BJ (cell line): ENCODE results near the gene HDLBP. TPM values are rescaled to one million over a fixed set of nuclear protein-coding genes. Genes with fewer than 3 reads are reported as not detected.

ENCODE experiments used
- CTCF ChIA-PET: fragments of 350-600 bp; formaldehyde crosslinking; extraction: SDS; loops from one replicate; lab custom pipeline; 2021; ENCODE audit warnings: antibody characterized with exemption, inconsistent platforms; lab: Yijun Ruan, JAX
- POLR2A ChIA-PET: fragments of 300-600 bp; sonication (Branson Sonifier 250); formaldehyde crosslinking; extraction: SDS; loops from one replicate; lab custom pipeline; 2021; ENCODE audit warnings: antibody characterized with exemption; lab: Charles Lee
- DNase-seq: peaks from one replicate; pipeline ENCODE4 v3.0.0-alpha.2; 2011; ENCODE audit warnings: low read depth
- H3K27me3 ChIP-seq: 2 replicates; pipeline ENCODE4 v1.6.0; 2011; ENCODE audit warnings: low read length; ENCODE audit not compliant: control insufficient read depth, insufficient read depth
- H3K36me3 ChIP-seq: 2 replicates; pipeline ENCODE4 v1.5.1; 2011; ENCODE audit warnings: low read length; ENCODE audit not compliant: control insufficient read depth, insufficient read depth
- H3K4me3 ChIP-seq: 2 replicates; pipeline ENCODE4 v1.5.1; 2011; ENCODE audit warnings: low read depth, mild to moderate bottlenecking, control low read depth, low read length
- CTCF ChIP-seq: IDR thresholded peaks from 2 replicates; pipeline ENCODE4 v1.5.1; 2011; ENCODE audit warnings: low read depth, mild to moderate bottlenecking, control low read depth, inconsistent platforms, low read length, moderate library complexity; ENCODE audit not compliant: insufficient read depth
- polyA plus RNA-seq: library from polyadenylated mRNA; depleted of rRNA; stranded (reverse); fragments of >200 nt; gene quantifications from 2 replicates; pipeline ENCODE4 v1.2.3, GENCODE V29; 2011

Gene HDLBP
- polyA plus RNA-seq, 1 experiment, result 948 TPM

- Histone ChIP-seq H3K27me3 (no peaks in the 10 kb centered on the region), H3K4me3 (no peak overlapping the region), H3K36me3 (peaks cover 2% of the 10 kb centered on the region; the same call in 1 of the 2 replicates)
- POLR2A ChIA-PET, result no interaction called here
- CTCF ChIA-PET, result no interaction called here
- no peak for DNase-seq
- no peak for TF ChIP-seq CTCF
These were observed 128.2 kb downstream of the HDLBP start for GRCh38 chr2:241187101-241187917.

GRCh38 chr2:241185961-241186360 lies 129.5 kb downstream of the HDLBP start:
- ChIA-PET CTCF (interaction anchor here (0.7 kb wide), 1 partner anchor 473 kb away, joined by 4 read pairs; no protein-coding TSS in a partner anchor), POLR2A (no interaction called here)
- DNase-seq, result no peak

GRCh38 chr2:241184901-241185300 lies 130.6 kb downstream of the HDLBP start:
- peaks cover 4% of the 10 kb centered on the region; the same call in 1 of the 2 replicates for H3K36me3 ChIP-seq
- POLR2A ChIA-PET, result no interaction called here
- H3K27me3 ChIP-seq, result no peaks in the 10 kb centered on the region
- no peak for DNase-seq
- no peak overlapping the region for H3K4me3 ChIP-seq
- CTCF ChIA-PET, result interaction anchor here (0.6 kb wide), 1 partner anchor 296 kb away, joined by 5 read pairs; no protein-coding TSS in a partner anchor
- TF ChIP-seq CTCF, result no peak

More at GRCh38 chr2:241185961-241186360, 129.5 kb downstream of the HDLBP start:
- Histone ChIP-seq H3K27me3 (no peaks in the 10 kb centered on the region), H3K4me3 (no peak overlapping the region), H3K36me3 (peaks cover 2% of the 10 kb centered on the region; the same call in 1 of the 2 replicates)
- no peak for TF ChIP-seq CTCF

- no peak for TF ChIP-seq CTCF
- POLR2A ChIA-PET, result no interaction called here
- H3K27me3 ChIP-seq, result no peaks in the 10 kb centered on the region
- H3K4me3 ChIP-seq, result no peak overlapping the region
- CTCF ChIA-PET, result no interaction called here
- no peak for DNase-seq
- peaks cover 4% of the 10 kb centered on the region; the same call in 1 of the 2 replicates for H3K36me3 ChIP-seq
These were observed 132.3 kb downstream of the HDLBP start for GRCh38 chr2:241183221-241183620.

- no peak overlapping the region for H3K4me3 ChIP-seq
- POLR2A ChIA-PET, result no interaction called here
- CTCF ChIA-PET, result no interaction called here
- no peaks in the 10 kb centered on the region for H3K27me3 ChIP-seq
- H3K36me3 ChIP-seq, result peaks cover 4% of the 10 kb centered on the region; the same call in 1 of the 2 replicates
- no peak for TF ChIP-seq CTCF
- no peak for DNase-seq
These were observed 132.8 kb downstream of the HDLBP start for GRCh38 chr2:241182531-241183133.
